Fibroblast of villous mesenchyme (primary cell): ENCODE data around the gene NCR2. TPM values are rescaled to one million over a fixed set of nuclear protein-coding genes. Genes with fewer than 3 reads are reported as not detected.

Experiments used
- DNase-seq: peaks from one replicate; pipeline ENCODE4 v3.0.0-alpha.2; 2010; ENCODE audit warnings: low read depth
- H3K4me3 ChIP-seq: 2 replicates; pipeline ENCODE4 v1.5.1; 2011; ENCODE audit warnings: low read depth, mild to moderate bottlenecking, low read length
- CTCF ChIP-seq: IDR thresholded peaks from 2 replicates; pipeline ENCODE4 v1.5.1; 2012; ENCODE audit warnings: low read depth, mild to moderate bottlenecking, low read length; ENCODE audit not compliant: insufficient read depth
- total RNA-seq: library from RNA; depleted of rRNA; stranded (reverse); fragments of >200 nt; gene quantifications from 2 replicates; pipeline ENCODE4 v1.2.3, GENCODE V29; 2012

Gene NCR2
- total RNA-seq, 1 donor, result not detected

GRCh38 chr6:41346441-41346840, 11.0 kb downstream of the NCR2 start:
- no peak for DNase-seq
- no peak overlapping the region for H3K4me3 ChIP-seq
- TF ChIP-seq CTCF, result no peak

GRCh38 chr6:41347378-41348050, 12.1 kb downstream of the NCR2 start:
- H3K4me3 ChIP-seq, result no peak overlapping the region
- TF ChIP-seq CTCF, result no peak
- no peak for DNase-seq

GRCh38 chr6:41348934-41349333, 13.5 kb downstream of the NCR2 start:
- TF ChIP-seq CTCF, result no peak
- no peak for DNase-seq
- no peak overlapping the region for H3K4me3 ChIP-seq

- H3K4me3 ChIP-seq, result no peak overlapping the region
- no peak for DNase-seq
- TF ChIP-seq CTCF, result no peak
These were observed 17.0 kb downstream of the NCR2 start for GRCh38 chr6:41352396-41352795.

GRCh38 chr6:41352907-41353306, 17.5 kb downstream of the NCR2 start:
- no peak for TF ChIP-seq CTCF
- no peak overlapping the region for H3K4me3 ChIP-seq
- DNase-seq, result no peak

- no peak for TF ChIP-seq CTCF
- no peak for DNase-seq
- no peak overlapping the region for H3K4me3 ChIP-seq
These were observed 17.9 kb downstream of the NCR2 start for GRCh38 chr6:41353333-41353732.

- H3K4me3 ChIP-seq, result no peak overlapping the region
- no peak for DNase-seq
- no peak for TF ChIP-seq CTCF
These were observed 20.5 kb downstream of the NCR2 start for GRCh38 chr6:41355952-41356351.
